ENCODE measurements around the gene RAB36.

RAB36 gene

DNA sequence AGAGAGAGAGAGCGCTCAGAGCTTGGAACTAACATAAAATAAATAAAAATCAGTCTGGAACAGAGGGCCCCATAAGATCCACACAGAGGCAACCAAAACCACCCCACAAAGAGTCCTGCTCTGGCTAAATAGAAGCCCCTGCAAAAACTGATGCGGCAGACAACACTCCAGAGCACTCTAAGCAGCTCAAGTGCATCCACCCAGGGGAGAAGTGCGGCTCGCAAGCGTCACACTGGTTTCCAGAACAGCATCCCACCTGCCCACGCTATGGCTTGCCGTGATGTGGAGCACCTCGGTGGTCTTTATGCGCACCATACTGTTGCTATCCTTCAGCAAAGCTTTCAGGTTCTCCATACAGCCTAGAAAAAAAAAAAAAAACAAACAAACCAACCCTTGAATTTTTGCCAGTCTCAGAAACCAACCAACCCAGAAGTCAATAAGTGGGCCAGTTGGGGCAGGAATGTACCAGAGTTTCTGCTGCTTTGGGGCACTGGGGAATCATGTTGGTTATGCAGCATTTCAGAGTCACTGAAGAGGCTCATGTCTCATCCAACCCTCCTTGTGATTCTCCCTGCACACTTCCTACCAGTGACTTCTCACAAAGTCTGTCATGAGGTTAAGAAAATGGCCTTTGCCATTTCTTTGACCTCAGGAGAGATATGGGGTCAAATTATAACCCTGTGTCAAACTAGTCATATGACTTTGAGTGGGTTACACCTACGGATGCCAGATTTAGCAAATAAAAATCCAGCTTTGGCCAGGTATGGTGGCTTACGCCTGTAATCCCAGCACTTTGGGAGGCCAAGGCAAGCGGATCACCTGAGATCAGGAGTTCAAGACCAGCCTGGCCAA lies 6.5 kb upstream of the RAB36 start:
- peak; percentile 5 for DNase-seq

DNA sequence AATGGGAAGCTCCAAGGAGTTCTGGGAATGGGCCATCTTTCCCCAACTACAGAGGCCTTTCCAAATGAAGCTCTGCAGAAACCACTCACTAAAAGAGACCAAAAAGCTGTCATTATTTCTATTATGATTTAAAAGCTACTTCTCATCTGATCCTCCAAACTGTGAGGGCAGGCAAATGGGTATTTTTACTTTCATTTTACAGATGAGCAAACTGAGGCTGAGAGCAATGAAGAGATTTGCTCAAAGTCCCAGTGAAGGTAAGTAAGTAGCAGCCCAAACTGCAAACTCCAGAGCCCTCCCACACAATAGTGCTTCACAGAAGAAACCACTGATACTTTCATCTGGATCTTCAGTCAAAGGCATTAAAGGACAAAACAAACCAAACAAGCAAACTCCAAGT lies 4.9 kb upstream of the RAB36 start:
- no peak for DNase-seq

DNA sequence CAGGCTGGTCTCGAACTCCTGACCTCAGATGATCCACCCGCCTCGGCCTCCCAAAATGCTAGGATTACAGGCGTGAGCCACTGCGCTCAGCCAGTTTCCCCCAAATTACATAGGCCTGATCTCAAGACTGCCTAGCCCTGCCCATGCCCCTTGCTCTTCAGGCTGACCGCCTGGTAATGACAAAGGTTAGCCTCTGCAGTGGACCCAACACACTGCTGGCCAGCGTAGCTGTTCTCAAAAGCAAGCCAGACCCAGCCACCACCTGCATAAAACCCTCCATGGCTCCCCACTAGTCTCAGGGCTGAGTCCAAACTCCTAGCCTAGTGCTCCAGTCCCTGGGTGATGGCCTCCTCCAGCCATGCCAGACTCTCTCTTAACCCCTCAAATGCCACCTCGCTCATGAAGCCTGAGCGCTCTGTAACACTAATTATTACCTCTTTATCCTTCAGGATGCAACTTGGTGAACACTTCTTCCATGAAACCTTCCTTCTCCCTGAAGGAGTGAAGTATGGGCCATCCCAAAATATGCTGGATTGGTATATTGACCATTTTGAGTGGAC lies 2.7 kb upstream of the RAB36 start:
- DNase-seq, result no peak

DNA sequence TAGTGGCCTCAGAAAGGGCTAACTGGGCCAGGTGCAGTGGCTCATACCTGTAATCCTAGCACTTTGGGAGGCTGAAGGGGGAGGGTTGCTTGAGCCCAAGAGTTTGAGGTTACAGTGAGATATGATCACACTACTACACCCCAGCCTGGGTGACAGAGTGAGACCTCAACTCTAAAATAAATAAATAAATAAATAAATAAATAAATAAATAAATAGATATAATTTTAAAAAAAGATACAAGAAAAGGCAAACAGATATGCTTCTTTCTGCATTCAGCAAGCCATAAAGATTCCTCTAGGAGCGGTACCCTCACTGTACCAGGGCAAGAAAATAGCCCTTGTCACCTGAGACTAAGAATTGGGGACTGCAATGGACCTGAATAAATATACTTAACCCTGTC lies 2.2 kb upstream of the RAB36 start:
- no peak for DNase-seq

DNA sequence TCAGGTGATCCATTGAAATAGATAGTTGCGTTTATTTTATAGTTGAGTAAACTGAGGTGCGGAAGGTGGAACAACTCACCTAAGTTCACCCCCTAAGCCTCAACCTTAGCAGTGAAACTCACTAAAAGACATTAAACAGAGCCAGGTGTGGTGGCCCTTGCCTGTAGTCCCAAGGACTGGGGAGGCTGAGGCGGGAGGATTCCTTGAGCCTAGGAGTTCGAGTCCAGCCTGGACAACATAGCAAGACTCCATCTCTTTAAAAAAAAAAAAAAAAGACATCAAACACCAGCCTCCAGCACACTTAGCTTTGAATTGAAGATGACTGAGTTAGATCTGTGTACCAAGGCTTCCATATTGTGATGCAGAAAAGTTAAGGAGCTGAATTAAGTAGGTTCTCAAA lies 845 bp upstream of the RAB36 start:
- no peak for DNase-seq

DNA sequence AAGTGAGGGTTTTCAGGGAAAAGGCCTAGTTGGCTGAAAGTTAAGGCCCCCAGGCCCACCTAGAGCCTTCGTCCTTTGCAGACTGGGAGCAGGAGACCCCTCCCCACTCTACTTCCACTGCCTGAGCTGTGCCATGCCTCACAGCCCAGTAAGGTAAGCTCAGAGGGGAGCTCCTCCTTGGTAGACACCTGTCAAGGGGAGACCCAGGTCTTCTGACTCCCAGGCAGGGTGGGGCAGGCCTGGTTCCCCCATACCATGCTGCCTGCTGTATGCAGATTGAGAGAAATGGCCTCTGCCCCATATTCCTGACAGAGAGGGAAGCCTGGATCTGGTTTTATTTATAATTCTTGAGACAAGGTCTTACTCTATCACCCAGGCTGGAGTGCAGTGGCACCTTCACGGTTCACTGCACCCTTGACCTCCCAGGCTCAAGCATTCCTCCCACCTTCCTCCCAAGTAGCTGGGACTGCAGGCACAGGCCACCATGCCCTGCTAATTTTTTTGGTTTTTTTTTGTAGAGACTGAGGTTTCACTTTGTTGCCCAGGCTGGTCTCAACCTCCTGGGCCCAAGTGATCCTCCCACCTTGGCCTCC lies 697 bp downstream of the RAB36 start:
- DNase-seq, result no peak

DNA sequence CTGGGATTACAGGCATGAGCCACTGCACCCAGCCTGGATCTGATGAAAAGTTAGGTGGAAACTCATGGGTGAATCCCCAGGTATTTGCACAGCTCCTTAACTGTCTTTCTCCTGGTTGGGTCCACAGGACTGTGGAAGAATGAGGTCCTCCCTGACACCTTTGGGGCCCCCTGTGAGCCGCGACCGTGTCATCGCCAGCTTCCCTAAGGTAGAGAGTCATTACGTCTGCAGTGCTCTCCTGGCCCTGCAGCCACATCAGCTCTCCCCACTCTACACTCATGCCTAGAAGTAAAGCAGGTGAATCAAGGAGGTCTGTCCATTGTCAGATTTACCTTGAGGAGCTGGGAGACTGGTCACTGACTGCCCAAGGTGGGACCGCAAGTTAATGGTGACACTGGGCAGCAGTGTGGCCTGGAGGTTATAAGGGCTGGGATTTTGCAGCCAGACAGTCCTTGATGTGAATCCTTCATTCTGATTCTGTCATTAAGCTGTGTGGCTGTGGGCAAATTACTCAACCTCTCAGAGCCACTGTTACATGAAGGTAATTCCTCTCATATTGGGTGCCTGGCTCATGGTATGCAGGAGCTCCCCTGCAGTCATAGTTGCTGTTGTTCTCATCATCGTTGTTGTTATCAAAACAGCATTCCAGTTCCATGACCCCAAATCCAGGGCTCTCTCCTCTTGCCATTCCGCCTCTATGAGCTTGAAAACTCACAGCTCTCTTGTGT lies 1.4 kb downstream of the RAB36 start:
- no peak for DNase-seq

DNA sequence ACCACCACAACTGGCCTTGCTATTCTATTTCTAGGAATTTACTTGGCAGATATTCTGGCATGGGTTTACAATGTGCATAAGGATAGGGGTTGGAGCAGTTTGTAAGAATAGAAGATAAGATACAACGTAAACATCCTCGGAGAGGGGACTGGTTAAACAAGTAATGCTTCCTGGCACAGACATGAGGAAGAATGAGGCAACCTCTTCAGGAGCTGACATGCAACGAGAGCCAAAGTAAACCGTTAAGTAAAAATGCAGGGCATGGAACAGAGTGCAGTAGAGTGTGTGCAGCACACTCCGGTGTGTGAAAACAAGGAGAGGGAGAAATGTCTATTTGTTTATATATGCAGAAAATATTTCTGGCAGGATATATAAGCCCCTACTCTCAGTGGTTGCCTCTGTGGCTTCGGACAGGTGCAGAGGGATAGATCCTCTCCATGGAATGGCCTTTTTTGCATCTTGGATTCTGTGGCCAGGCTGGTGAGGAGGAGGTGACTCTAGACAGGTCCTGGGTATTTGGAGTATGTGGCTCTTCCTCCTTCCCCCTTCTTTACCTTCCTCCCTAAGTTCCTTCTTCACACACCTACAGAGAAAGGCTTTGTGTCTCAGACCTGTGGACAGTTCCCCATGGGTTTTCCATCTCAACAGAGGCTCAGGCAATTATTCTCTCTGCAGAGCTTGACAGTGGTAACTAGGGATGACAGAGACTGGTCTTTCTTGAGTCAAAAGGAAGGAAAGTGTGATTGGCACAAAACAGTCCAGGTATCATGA lies 2.5 kb downstream of the RAB36 start:
- DNase-seq, result no peak

DNA sequence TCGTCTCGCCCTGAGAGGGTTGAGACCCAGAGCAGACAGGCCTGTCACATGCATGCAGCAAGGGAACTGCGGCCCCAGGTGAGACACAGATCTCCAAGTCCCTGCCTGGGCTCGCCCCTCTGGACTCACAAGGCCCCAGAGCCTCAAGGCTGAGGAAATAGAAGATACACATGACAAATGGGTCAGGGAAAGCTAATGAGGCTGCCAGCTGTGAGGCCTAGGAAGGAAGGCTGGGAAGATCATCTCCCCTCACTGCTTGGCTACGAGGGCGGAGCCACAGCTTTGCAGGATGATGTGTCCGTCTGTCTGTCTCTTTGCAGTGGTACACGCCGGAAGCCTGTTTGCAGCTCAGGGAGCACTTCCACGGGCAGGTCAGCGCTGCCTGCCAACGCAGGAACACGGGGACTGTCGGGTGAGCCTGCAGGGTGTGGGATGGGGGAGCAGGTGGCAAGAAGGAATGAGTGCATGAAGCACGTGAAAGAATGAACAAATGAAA lies 4.5 kb downstream of the RAB36 start:
- no peak for DNase-seq

DNA sequence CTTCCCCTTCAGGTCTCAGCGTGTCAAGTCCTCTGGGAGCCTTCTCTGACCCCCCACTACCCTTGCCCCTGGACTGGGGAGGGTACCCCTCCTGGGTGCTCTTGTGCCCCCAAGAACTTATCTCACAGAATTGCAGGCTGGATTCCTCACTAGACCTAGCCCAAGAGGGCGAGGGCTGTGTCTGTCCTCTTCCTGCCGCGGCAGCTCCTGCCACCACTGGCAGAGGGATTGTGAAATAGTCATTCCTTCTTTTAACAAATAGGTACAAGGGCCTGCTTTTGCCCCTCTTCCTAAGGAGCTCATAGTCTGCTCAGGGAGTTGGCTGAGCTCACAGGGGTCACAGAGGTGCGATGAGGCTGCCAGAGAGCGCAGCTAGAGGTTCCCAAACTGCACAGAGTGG lies 5.5 kb downstream of the RAB36 start:
- DNase-seq, result no peak

DNA sequence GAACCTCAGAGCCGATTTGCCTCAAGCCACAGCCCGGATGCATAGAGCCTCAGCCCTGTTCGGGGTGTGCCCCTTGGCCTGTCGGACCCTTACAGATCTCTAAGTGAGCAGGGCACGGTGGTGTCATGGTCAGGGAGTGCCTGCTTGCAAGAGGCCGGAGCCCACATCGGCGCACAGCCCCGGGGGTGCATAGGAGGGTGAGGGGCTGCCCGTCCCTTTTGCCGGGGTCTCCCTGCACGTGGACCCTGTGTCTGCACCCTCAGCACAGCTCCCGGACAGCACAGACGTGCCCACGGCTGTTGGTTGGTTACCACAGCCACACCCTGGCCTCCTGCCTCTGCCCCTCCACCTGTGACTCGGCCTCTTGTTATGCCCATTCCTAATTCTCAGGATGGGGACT lies 6.5 kb downstream of the RAB36 start:
- DNase-seq, result no peak

DNA sequence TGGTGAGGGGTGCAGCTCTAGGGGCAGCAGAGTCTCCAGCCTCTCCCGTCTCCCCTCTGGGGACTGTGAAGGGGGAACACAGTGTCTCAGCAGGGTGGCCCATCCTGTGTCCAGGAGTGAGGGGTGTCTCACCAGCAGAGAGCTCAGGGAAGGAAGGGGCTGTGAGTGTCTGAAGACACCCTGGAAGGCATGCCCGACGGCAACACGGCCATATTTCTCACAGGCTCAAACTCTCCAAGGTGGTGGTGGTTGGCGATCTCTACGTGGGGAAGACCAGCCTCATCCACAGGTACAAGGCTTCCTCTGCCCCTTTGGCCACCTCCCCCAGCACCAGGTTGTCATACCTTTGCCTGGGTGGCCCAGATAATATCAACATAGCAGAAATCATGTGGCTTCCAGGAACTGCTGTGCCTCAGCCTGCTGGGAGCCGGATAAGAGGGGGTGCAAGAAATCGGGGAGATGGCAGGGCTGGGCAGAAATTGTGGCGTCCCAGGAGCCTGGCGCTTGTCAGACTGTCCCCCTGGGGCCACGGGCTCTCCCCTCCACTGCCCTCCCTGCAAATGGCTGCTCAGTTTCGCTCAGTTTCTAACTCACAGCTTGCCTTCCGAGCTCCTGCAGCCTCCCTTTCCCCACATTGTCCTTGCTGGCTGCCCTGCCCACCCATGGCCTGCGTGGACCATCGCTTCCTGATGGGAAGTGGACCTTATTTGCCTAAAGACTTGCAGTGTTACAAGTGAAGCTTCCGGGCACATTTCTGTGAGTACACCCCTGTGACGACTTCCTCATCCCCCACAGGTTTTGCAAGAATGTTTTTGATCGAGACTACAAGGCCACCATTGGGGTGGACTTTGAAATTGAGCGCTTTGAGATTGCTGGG lies 7.2 kb downstream of the RAB36 start:
- peak; percentile 81 for DNase-seq

DNA sequence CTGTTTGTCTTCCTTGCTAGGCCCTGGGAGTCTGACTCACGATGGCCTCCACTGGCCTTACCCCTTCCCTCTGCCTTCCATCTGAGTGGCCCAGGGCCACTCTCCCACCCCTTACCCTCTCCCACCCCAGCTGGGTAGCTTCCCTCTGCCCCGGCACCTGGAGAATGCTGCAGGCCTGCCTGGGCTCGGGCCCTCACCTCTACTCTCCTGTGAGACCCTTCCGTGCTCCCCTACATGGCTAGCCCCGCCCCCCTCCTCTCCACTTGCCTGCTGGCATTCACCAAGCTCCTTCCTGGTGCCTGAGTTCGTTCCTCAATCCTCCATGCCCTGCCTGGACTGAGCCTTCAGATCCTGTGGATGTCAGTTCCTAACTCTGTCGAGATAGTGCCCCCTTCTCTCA lies 8.7 kb downstream of the RAB36 start:
- DNase-seq, result no peak

DNA sequence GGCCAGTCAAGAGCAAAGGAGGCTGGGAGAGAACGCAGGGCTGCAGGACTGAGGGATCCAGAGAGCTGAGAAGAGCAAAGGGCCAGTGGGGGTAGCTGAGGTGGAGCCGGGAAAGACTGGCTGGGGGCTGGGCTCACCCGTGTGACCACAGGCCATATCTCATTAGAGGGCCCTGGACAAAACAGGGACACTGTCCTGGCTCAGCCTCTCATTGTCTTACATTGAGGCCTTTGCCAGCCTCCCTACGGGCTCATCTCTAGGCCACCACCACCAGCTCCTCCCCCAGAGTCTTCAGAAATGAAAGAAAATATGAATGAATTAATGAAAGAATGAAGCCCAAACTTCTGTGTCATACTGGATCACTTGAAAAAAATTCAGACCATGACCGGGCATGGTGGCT lies 9.2 kb downstream of the RAB36 start:
- no peak for DNase-seq

DNA sequence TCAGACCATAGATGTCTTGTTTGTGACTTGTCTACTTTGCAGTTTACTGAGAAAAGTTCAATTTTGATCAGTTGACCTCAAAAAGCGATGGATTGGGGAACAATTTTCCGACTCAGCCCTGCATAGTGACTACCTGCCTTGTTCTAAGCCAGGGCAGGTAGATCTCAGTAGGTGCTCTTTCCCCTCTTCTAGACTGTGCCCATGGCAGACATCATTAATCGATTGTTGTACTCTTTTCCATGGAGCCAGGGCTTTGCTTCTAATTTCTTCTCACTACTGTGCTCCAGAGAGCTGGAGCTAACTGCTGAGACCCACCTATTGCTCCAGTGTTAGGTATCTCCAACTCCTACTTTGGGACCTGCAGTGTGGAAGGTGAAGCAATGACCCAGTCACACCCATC lies 9.9 kb downstream of the RAB36 start:
- DNase-seq, result no peak

DNA sequence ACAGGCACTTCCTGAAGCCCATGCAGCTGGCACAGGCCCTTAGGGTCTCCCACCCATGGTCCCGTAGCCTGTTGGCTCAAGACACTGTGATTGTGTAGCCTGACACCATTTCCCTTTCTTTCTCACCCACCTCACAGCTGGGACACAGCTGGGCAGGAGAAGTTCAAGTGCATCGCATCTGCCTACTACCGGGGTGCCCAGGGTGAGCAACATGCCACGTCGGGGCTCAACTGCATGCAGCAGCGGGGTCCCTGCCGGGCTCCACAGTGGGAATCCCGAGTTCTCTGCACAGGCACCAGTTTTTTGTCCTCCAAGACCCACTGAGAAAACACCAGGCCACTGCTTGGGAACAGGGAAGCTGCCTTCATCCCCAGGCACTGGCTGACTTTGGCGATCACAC lies 10.6 kb downstream of the RAB36 start:
- DNase-seq, result no peak

DNA sequence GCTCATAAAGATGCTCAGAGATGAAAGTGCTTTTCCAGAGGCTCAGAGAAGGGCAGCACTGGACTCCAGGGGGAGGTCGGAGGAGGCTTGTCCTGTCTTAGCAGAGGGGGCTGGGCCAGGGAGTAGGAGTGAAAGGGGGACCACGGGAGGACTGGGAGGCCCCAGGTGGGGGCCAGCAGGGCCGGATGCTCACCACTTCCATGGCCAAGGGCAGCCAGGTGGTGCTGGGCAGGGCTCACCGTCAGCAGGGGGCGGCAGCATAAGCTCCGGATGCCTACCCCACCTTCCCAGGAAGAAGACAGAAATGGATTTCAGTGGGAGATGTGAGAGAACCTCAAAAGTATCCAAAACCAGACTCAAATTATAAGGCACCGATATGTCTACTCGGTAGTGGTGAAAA lies 11.0 kb downstream of the RAB36 start:
- DNase-seq, result no peak

DNA sequence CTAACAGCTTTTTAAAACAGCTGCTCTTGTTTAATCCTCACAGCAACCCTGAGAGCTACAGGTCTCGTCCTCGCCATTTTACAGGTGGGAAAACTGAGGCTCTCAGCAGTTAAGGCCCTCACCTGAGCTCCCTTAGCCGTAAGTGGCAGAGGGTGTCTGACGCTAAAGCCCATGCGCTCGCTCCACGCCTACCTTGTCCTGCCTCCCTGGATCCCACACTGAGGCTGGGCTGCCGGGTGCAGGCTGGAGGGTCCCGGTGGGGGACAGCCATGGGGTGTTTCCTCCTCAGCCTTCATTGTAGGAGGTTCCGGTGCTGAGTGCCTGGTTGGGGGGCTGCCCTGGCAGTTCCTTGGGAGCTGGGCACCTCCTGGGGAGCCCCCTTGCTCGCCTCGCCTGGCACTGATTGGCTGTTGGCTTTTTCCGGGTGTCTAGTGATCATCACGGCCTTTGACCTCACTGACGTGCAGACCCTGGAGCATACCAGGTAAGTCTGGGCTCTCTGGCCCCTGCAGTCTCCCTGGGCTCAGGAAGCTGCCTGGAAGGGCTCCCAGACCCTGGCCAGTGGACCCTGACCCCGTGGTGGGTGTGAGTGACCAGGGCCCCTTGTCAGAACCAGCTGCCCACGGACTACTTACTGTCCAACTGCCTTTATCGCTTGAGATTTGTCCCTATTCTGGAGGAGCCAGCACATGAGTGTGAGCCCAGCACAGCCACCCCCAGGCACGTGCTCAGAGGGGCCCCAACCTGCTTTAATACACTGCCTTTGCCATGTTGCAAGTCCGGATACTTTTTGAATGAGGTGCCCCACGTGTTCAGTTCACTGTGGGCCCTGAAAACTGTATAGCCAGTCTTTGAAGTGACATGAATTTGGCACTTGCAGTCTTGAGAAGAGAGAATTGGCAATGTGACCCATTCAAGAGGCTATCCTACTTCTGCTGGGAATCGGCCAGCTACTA lies 12.6 kb downstream of the RAB36 start:
- DNase-seq, result no peak

DNA sequence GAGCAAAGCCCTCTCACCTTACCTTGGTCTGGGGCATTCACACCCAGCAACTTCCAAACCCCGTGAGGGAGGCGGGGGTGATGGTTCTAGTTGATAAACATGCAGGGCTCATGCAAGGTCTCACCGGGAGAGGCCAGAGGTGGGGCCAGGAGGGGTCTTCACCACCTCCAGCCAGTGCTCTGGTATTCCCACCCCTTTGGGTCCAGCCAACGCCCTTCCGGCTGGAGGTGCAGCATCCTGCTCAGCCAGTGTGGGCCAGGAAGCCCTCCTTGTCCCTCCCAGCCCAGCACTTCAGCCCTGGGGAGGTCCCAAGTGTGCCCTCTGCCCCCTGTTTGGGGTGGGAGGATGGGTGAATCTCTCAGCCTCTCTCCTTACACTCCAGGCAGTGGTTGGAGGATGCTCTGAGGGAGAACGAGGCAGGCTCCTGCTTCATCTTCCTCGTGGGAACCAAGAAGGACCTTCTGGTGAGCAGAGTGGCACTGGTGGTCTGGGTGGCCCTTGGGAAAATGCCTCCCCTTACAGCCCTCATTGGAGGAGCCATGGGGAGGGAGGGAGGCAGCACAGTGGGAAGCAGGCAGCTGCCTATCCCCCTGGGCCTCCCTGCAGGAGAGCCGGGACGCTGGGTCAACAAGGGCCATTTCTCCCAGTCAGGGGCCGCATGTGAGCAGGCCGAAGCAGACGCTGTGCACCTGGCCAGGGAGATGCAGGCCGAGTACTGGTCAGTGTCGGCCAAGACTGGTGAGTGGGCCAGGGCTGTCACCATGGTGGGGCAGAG lies 13.4 kb downstream of the RAB36 start:
- DNase-seq, result no peak

DNA sequence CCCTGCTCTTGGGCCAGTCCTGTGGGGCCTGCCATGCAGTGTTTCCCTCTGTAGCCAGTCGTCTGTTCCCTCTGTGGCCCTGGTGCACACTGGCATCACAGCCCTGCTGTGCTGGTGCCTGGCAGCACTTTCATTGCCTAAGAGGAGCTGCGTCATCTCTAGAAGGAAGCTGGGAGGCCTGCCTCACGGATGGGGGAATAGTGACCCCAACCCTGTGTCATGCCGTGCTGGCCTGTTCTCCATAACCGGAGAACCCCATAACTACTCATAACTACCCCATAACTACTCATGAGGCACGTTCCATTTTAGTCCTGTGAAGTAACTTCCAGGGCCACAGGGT lies 14.0 kb downstream of the RAB36 start:
- DNase-seq, result no peak

Measured in inflammatory macrophage treated with lipopolysaccharide for 4 hours (primary cell).